Mammary epithelial cell (primary cell): ENCODE data around the gene SYT7.

Source experiments
- EZH2 ChIP-seq: IDR thresholded peaks from 2 replicates; pipeline ENCODE4 v1.6.1; 2012; ENCODE audit warnings: low read length, inconsistent platforms, borderline replicate concordance
- TF ChIP-seq, protein P1 (sequence below), 2 donors: IDR thresholded peaks in 1 of 2; conservative IDR thresholded peaks in 1 of 2; 2 replicates each; pipeline ENCODE4 v1.5.1; 2011 to 2012; ENCODE audit warnings: inconsistent platforms in 2 of 2, low read length in 2 of 2, mild to moderate bottlenecking in 2 of 2, control low read depth in 1 of 2, low read depth in 1 of 2; ENCODE audit not compliant: insufficient read depth in 1 of 2; ENCODE audit errors: extremely low read depth in 1 of 2

DNA sequence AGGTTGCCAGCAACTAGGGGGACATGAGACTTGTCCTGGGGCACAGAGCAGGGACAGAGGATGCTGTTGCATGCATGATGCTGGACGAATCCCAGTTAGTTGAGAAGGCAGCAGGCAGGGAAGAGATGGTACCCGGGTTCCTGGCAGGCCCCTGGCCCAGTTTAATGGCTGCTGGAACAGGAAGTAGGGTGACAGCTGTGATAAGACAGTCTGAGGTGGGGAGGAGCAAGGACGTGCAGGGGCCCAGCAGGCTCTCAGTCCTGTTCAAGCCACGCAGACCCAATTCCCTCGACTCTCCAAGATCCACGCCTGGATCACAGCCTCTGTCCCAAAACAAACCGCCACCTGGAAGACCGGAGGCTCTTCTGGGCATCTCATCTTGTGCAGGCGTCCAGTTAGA is 40.3 kb downstream of the SYT7 start:
- TF ChIP-seq, protein P1, sequence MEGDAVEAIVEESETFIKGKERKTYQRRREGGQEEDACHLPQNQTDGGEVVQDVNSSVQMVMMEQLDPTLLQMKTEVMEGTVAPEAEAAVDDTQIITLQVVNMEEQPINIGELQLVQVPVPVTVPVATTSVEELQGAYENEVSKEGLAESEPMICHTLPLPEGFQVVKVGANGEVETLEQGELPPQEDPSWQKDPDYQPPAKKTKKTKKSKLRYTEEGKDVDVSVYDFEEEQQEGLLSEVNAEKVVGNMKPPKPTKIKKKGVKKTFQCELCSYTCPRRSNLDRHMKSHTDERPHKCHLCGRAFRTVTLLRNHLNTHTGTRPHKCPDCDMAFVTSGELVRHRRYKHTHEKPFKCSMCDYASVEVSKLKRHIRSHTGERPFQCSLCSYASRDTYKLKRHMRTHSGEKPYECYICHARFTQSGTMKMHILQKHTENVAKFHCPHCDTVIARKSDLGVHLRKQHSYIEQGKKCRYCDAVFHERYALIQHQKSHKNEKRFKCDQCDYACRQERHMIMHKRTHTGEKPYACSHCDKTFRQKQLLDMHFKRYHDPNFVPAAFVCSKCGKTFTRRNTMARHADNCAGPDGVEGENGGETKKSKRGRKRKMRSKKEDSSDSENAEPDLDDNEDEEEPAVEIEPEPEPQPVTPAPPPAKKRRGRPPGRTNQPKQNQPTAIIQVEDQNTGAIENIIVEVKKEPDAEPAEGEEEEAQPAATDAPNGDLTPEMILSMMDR (conservative IDR thresholded peaks at IDR 0.05 in 1 of 2, IDR thresholded peaks at IDR 0.05 in 1 of 2; ENCODE audit: extremely low read depth in 1 of 2, insufficient read depth in 1 of 2, low read depth in 1 of 2, low read length in 2 of 2), result no peak
- TF ChIP-seq EZH2, result no peak
